Colonic mucosa (tissue), 4 donors: ENCODE results near the gene KIF16B. TPM values are rescaled to one million over a fixed set of nuclear protein-coding genes. Genes with fewer than 3 reads are reported as not detected.
"Not testable (repeated sequence)": the region's sequence is repeated elsewhere in the genome, so short reads cannot be mapped to it uniquely, and the experiment has no call there.

Experiments
- DNase-seq: peaks from one replicate; pipeline ENCODE4 v3.0.0-alpha.2; 2020
- H3K27ac ChIP-seq: fragments of 200-600 bp; one replicate; pipeline ENCODE4 v1.8.0; 2021
- H3K27me3 ChIP-seq: fragments of 200-600 bp; one replicate; pipeline ENCODE4 v1.8.0; 2021
- H3K36me3 ChIP-seq: fragments of 200-600 bp; one replicate; pipeline ENCODE4 v1.8.0; 2021
- H3K4me1 ChIP-seq: fragments of 200-600 bp; one replicate; pipeline ENCODE4 v1.8.0; 2021; ENCODE audit warnings: mild to moderate bottlenecking
- H3K4me3 ChIP-seq: fragments of 200-600 bp; one replicate; pipeline ENCODE4 v1.8.0; 2021
- H3K9ac ChIP-seq, 2 donors: one replicate each; pipeline ENCODE4 v1.7.0; 2013; ENCODE audit warnings: control low read depth in 2 of 2, low read depth in 2 of 2, low read length in 2 of 2
- H3K9me3 ChIP-seq: fragments of 200-600 bp; one replicate; pipeline ENCODE4 v1.8.0; 2021
- intact Hi-C: fragments of 100-400 bp; cut with DNase I; formaldehyde crosslinking; loops from one replicate; pipeline ENCODE4 v1.14.1; 2022
- total RNA-seq, 2 donors: library from RNA; stranded (reverse); fragmentation: NEBNext Ultra II Directional in 1 of 2; extraction: Animal tissue kit (Norgen Biotek cat#: 25700) in 1 of 2; gene quantifications; one replicate each; pipeline ENCODE4 v1.2.1, GENCODE V29; 2021
- TF ChIP-seq, protein P1 (sequence below): fragments of 200-600 bp; IDR thresholded peaks from one replicate; pipeline ENCODE4 v1.8.0; 2022; ENCODE audit warnings: antibody characterized with exemption, mild to moderate bottlenecking
- donor health status: healthy.
- donor health status: DM: no; HTN: no; CAD: no.
- donor health status: DM: no; HTN: no; CAD: no.

KIF16B gene
- total RNA-seq, 2 donors from 2014 or later: 41.6 to 68.7 TPM

DNA sequence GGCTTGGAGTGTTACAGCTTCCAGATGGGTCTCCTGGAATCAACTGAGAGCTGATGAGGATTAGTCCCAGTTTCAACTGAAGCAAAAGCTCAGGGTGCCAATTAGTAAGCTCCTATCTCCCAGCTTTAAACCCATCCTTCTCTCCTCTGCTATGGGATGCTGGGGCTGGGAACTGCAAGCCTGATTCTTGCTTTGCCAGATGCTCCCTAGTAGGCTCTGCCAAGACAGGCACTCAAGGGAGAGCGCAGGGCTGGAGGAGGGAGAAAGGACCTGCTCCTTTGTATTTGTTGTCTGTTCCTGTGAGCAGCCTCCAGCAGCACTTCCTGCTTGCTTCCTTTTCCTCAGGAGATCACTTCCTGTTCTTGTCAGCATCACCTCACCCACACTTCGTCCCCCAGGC, 309.7 kb downstream of the KIF16B start:
- Histone ChIP-seq H3K4me1 (no peaks in the 10 kb centered on the region), H3K27ac (no peak overlapping the region), H3K4me3 (no peak overlapping the region), H3K36me3 (no peaks in the 10 kb centered on the region), H3K9me3 (no peaks in the 10 kb centered on the region), H3K27me3 (no peaks in the 10 kb centered on the region), H3K9ac (no peak overlapping the region)
- TF ChIP-seq, protein P1, sequence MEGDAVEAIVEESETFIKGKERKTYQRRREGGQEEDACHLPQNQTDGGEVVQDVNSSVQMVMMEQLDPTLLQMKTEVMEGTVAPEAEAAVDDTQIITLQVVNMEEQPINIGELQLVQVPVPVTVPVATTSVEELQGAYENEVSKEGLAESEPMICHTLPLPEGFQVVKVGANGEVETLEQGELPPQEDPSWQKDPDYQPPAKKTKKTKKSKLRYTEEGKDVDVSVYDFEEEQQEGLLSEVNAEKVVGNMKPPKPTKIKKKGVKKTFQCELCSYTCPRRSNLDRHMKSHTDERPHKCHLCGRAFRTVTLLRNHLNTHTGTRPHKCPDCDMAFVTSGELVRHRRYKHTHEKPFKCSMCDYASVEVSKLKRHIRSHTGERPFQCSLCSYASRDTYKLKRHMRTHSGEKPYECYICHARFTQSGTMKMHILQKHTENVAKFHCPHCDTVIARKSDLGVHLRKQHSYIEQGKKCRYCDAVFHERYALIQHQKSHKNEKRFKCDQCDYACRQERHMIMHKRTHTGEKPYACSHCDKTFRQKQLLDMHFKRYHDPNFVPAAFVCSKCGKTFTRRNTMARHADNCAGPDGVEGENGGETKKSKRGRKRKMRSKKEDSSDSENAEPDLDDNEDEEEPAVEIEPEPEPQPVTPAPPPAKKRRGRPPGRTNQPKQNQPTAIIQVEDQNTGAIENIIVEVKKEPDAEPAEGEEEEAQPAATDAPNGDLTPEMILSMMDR: no peak
- intact Hi-C loops: no loop called here
- no peak for DNase-seq

DNA sequence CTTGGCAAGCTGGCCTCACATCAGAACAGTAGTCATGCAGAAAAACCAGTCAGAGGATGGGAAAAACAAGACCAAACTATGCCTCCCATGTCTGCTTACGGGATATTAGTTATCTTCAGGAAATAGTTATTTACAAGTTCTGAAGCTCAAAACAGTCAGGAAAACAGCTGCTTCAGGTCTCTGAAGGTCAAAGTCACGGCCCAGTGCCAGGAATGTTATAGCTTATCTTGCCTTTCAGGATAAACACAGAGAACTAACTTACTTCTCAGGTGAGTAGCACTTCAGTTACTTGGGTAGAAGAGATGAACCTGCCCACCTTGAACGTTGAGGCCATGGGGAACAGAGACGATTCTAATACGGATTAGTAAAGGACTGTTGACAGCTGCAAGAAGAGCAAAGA, 310.7 kb downstream of the KIF16B start:
- H3K36me3 ChIP-seq: no peaks in the 10 kb centered on the region
- TF ChIP-seq, protein P1: no peak
- no peaks in the 10 kb centered on the region for H3K9me3 ChIP-seq
- no peak overlapping the region for H3K9ac ChIP-seq
- no peak overlapping the region for H3K4me3 ChIP-seq
- no peaks in the 10 kb centered on the region for H3K4me1 ChIP-seq
- no peaks in the 10 kb centered on the region for H3K27me3 ChIP-seq
- intact Hi-C loops: no loop called here
- no peak for DNase-seq
- H3K27ac ChIP-seq: no peak overlapping the region

DNA sequence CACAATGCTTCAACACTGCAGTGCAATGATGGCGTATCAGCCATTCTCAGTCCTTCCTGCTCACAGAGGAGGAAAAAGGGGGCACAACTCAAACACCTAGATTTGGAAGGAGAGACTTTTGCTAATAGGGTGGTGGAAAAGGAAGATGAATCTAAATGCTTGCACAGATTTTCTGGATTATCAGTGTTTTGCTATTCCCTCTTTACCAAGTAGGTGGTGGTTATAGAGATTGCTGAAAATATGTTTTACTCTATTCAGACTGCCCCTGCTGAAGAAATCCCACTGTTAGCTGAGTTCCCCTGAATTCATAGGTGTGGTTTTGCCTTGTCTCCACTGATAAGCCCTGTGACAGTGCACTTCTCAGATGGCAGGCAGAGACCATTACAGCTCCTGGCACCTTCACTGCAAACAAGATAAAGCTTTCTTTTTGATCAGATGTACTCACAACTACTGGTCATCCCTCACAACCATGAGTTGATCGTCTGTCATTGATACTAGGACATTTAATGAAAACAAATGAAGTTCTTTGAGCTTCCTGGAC, 311.4 kb downstream of the KIF16B start:
- DNase-seq: no peak
- Histone ChIP-seq H3K9me3 (no peaks in the 10 kb centered on the region), H3K9ac (no peak overlapping the region), H3K36me3 (no peaks in the 10 kb centered on the region), H3K4me1 (no peaks in the 10 kb centered on the region), H3K27ac (no peak overlapping the region), H3K27me3 (no peaks in the 10 kb centered on the region), H3K4me3 (no peak overlapping the region)
- TF ChIP-seq, protein P1: no peak
- intact Hi-C loops: no loop called here

DNA sequence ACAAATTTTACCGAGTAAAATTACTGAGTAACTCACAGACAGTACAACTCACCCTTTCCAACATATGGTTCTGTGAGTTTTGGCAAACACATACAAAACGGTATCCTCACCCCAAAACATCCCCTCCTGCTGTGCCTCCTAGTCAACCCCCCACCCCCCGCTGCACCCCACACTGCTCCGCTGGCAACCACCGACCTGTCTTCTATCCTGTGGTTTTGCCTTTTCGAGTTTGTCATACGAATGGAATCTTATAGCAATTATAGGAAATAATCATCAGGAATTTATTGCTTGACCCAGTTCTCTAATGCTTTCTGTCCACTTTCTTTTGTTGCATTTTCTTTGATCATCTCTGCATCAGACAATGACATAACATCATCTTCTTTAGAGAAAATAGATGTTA, 312.3 kb downstream of the KIF16B start:
- no peaks in the 10 kb centered on the region for H3K4me1 ChIP-seq
- H3K9ac ChIP-seq: no peak overlapping the region
- no peak for DNase-seq
- H3K9me3 ChIP-seq: no peaks in the 10 kb centered on the region
- no peaks in the 10 kb centered on the region for H3K27me3 ChIP-seq
- TF ChIP-seq, protein P1: no peak
- intact Hi-C loops: no loop called here
- no peaks in the 10 kb centered on the region for H3K36me3 ChIP-seq
- no peak overlapping the region for H3K27ac ChIP-seq
- H3K4me3 ChIP-seq: no peak overlapping the region

DNA sequence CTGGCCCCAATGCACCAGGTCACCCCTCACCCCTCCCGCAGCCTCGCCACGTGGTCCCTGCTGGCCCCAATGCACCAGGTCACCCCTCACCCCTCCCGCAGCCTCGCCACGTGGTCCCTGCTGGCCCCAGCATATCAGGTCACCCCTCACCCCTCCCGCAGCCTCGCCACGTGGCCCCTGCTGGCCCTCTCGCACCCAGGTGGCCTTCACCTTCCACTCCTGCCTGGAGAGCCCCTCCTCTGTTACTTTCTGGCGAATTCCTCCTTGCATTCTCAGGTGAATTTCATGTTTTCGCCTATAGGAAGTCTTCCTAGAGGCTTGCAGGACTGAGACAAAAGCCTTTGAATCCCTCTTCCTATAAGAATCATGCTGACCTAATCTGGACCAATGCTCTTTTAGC, 313.1 kb downstream of the KIF16B start:
- H3K27ac ChIP-seq, intact Hi-C loops, DNase-seq, H3K9ac ChIP-seq, H3K27me3 ChIP-seq, H3K4me3 ChIP-seq, H3K4me1 ChIP-seq, H3K9me3 ChIP-seq, H3K36me3 ChIP-seq: not testable (repeated sequence)

DNA sequence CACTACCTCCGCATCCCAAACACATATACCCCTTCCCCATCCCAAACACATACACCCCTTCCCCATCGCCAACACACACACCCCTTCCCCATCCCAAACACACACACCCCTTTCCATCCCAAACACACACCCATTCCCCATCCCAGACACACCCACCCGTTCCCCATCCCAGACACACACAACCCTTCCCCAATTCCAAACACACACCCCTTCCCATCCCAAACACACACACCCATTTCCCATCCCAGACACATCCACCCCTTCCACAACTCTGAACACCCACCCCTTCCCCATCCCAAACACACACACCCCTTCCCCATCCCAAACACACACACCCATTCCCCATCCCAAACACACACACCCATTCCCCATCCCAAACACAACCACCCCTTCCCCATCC, 314.5 kb downstream of the KIF16B start:
- H3K27me3 ChIP-seq: no peaks in the 10 kb centered on the region

More for the DNA sequence above, 314.5 kb downstream of the KIF16B start:
- H3K4me3 ChIP-seq: no peak overlapping the region
- H3K4me1 ChIP-seq: no peaks in the 10 kb centered on the region
- TF ChIP-seq, protein P1: no peak
- intact Hi-C loops: no loop called here
- H3K36me3 ChIP-seq: no peaks in the 10 kb centered on the region
- DNase-seq: no peak
- no peaks in the 10 kb centered on the region for H3K9me3 ChIP-seq
- no peak overlapping the region for H3K27ac ChIP-seq
- no peak overlapping the region for H3K9ac ChIP-seq
